ENCODE results near the gene AKR7A3. TPM values are rescaled to one million over a fixed set of nuclear protein-coding genes. Genes with fewer than 3 reads are reported as not detected.

AKR7A3 gene
- total and polyA plus RNA-seq, 9 of the 15 experiments (the other 6 are each of a cell fraction or from before 2014, with no cell fraction given): 0.04 to 1.5 (median 0.44) TPM; not detected in 1

DNA sequence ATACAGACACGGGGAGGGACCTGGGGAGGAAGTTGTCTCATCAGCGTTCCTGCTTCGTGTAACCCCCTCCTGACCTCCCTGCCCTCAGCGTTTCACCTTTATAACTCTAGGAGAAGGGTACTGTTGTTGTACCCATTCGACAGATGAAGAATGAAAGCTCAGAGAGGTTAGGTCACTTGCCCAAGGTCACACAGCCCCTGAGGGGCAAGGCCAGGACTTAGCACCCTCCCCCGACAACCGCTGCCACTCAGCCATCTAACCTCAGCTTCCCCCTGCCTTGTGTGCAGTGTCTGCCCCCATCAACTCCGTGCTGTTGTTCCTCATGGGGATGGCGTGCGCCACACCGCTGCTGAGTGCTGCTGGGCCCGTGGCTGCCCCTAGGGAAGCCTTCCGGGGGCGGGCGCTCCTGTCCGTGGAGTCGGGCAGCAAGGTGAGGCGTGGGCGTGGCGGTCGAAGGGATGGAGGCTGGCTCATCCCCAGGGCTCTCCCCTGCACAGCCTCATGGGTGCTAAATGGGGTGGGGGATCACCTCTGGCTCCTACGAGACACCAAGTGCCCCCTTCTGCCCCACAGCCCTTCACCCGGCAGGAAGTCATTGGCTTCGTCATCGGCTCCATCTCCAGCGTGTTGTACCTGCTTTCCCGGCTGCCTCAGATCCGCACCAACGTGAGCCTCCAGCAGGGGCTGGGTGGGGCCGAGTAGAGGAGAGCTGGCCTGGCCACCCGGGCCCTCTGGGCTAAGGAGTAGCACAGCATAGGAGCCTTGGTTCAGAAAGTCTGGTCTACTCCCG lies 37.6 kb upstream of the AKR7A3 start (continued):
- TF ChIP-seq, protein P1, sequence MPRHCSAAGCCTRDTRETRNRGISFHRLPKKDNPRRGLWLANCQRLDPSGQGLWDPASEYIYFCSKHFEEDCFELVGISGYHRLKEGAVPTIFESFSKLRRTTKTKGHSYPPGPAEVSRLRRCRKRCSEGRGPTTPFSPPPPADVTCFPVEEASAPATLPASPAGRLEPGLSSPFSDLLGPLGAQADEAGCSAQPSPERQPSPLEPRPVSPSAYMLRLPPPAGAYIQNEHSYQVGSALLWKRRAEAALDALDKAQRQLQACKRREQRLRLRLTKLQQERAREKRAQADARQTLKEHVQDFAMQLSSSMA (CRISPR knock-in tag; IDR thresholded peaks at IDR 0.05): no peak
- TF ChIP-seq PCBP1 (IDR thresholded peaks at IDR 0.05; ENCODE audit: low read depth, low read length, poor library complexity, severe bottlenecking) (no peak), KDM1A (IDR thresholded peaks at IDR 0.05) (peak; percentile 74 to 78; a peak in 2 of 4 replicates), SRF (CRISPR knock-in tag; IDR thresholded peaks at IDR 0.05) (no peak), HNRNPLL (IDR thresholded peaks at IDR 0.05; ENCODE audit: low read depth, low read length, poor library complexity, severe bottlenecking) (no peak), NR2C1 (IDR thresholded peaks at IDR 0.05) (peak; percentile 24; the same call in 1 of the 2 replicates), NR2C1 (tag; IDR thresholded peaks at IDR 0.05) (no peak), SMARCA5 (IDR thresholded peaks at IDR 0.05) (peak; percentile 97), ELF2 (CRISPR knock-in tag; IDR thresholded peaks at IDR 0.05) (no peak), ZNF140 (CRISPR knock-in tag; IDR thresholded peaks at IDR 0.05) (no peak), HNRNPL (IDR thresholded peaks at IDR 0.05; ENCODE audit: low read depth, low read length) (no peak), ZNF184 (CRISPR knock-in tag; IDR thresholded peaks at IDR 0.05) (no peak), NR1H2 (CRISPR knock-in tag; IDR thresholded peaks at IDR 0.05) (no peak), ADNP (tag; IDR thresholded peaks at IDR 0.05) (peak; percentile 83), ZNF143 (CRISPR knock-in tag; IDR thresholded peaks at IDR 0.05) (0 out of 2 replicates have a peak, but pooled peaks have one; percentile 20), MEIS2 (IDR thresholded peaks at IDR 0.05; ENCODE audit: partially characterized antibody) (no peak)
- TF ChIP-seq, protein P2, sequence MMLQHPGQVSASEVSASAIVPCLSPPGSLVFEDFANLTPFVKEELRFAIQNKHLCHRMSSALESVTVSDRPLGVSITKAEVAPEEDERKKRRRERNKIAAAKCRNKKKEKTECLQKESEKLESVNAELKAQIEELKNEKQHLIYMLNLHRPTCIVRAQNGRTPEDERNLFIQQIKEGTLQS (IDR thresholded peaks at IDR 0.05): no peak
- TF ChIP-seq, protein P2 (CRISPR knock-in tag; conservative IDR thresholded peaks at IDR 0.05): no peak
- TF ChIP-seq, protein P3, sequence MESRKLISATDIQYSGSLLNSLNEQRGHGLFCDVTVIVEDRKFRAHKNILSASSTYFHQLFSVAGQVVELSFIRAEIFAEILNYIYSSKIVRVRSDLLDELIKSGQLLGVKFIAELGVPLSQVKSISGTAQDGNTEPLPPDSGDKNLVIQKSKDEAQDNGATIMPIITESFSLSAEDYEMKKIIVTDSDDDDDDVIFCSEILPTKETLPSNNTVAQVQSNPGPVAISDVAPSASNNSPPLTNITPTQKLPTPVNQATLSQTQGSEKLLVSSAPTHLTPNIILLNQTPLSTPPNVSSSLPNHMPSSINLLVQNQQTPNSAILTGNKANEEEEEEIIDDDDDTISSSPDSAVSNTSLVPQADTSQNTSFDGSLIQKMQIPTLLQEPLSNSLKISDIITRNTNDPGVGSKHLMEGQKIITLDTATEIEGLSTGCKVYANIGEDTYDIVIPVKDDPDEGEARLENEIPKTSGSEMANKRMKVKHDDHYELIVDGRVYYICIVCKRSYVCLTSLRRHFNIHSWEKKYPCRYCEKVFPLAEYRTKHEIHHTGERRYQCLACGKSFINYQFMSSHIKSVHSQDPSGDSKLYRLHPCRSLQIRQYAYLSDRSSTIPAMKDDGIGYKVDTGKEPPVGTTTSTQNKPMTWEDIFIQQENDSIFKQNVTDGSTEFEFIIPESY (CRISPR knock-in tag; IDR thresholded peaks at IDR 0.05): peak; percentile 89; the same call in 1 of the 2 replicates
- TF ChIP-seq, protein P4, sequence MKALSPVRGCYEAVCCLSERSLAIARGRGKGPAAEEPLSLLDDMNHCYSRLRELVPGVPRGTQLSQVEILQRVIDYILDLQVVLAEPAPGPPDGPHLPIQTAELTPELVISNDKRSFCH (CRISPR knock-in tag; IDR thresholded peaks at IDR 0.05): no peak
- TF ChIP-seq, protein P4 (tag; IDR thresholded peaks at IDR 0.05): 0 out of 2 replicates have a peak, but pooled peaks have one; percentile 13
- TF ChIP-seq, protein P5, sequence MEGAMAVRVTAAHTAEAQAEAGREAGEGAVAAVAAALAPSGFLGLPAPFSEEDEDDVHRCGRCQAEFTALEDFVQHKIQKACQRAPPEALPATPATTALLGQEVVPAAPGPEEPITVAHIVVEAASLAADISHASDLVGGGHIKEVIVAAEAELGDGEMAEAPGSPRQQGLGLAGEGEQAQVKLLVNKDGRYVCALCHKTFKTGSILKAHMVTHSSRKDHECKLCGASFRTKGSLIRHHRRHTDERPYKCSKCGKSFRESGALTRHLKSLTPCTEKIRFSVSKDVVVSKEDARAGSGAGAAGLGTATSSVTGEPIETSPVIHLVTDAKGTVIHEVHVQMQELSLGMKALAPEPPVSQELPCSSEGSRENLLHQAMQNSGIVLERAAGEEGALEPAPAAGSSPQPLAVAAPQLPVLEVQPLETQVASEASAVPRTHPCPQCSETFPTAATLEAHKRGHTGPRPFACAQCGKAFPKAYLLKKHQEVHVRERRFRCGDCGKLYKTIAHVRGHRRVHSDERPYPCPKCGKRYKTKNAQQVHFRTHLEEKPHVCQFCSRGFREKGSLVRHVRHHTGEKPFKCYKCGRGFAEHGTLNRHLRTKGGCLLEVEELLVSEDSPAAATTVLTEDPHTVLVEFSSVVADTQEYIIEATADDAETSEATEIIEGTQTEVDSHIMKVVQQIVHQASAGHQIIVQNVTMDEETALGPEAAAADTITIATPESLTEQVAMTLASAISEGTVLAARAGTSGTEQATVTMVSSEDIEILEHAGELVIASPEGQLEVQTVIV (CRISPR knock-in tag; IDR thresholded peaks at IDR 0.05; ENCODE audit: borderline replicate concordance): no peak

Measured in K562 (cell line).